HG03103 (cell line): ENCODE results near the gene ZNF322.

Experiments
- ATAC-seq: cut with Tn5 transposase; IDR thresholded peaks from one replicate; pipeline ENCODE4 v1.9.1; 2021; ENCODE audit warnings: low read depth; ENCODE audit not compliant: unreplicated experiment

Gene ZNF322

DNA sequence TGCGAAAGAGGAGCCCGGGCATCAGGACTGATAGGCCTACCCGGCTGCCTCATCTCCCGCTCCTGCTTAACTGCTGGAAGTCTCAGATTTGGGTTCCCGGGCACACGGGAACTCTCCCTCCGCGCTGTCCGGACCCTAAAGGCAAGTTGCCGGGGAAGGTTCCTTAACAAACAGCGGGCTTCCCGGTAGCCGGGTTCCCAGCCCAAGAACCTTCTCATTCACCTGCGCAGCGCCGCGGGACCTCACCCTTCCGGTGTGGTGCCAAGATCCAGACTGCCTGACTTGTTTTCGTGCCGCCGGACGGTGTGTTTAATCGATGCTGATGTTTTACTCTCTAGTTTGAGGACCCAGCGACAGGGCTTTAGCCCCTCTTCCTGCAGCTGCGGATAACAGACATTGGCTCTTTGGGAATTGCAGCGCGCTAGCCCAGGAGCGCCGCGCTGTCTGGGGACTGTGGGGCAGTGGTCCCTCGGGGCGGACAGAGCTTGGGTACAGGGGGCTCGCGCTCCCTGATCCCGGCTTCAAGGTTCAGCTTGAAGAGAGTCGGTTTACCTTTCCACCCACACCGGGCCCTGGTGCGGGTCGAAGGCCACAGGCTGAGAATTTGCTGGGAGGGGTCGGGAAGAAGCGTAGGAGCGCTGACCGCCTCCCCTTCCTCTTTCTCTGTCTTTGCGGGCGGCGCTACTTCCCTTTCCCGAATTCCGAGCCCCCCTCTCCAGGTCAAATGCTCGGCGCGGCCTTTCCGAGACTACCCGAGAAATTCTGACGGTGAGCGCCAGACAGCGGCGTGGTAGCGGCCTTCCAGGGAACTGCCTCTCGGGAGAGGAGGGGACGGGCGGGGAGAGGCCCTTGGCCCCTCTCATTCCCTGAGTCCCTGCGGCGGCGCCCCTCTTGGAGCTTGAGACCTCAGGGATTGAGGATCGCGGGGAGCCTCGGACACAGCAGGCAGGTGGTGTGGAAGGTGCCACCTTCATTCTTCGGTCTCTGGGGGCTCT lies 45.6 kb downstream of the ZNF322 start:
- ATAC-seq = no peak

DNA sequence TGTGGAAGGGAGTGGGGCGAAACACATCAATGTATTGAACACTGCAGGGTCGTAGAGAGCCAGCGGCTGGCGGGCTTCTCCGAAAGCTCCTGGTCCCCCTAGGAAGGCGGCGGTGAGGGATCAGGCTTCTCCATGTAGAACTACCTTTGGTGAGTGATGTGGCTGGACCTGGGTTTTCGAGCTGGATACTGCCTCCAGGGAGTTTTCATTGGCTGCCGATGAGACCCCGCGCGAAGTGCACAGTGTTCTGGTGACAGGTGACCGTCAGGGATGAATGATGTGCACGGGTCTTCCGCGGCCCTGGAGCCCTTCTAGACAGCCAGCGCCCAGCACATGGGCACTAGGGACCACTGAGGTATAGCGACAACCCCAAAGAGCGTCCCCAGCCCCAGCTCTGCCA lies 46.3 kb downstream of the ZNF322 start:
- no peak for ATAC-seq

DNA sequence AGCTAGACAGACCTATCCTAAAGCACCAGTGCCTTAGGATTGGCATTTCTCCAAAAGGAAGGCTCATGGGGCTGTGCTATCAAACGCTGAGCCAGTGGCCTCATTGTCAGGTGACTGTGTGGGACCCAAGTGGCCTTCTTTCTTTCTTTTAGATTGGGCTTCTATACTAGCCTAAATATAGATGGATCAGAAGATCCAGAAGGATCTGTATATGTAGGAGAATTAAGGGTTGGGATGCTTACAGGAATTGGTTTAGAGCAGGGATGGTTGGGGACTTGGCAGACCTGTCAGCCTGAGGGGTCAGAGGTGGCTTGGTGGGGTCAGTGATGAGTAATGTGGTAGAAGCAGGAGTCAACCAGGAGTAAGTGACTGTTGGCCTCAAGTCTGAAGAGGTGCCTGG lies 47.9 kb downstream of the ZNF322 start:
- ATAC-seq = no peak

DNA sequence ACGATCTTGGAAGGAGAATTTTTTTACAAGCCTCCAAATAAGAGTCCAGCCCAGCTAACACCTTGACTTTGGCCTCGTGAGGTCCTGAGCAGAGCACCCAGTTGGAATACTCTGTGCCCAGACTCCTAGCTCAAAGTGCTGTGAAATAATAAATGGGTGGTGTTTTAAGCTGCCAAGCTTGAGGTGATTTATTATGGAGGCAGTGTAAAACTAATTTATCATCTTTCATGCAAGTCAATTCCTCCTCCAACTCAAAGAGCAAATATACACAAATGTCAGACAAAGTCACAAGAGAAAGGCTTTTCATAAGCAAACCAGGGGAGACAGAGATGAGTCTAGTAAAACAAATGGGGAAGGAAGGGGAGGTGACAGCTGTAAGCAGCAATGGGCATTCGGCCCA lies 50.1 kb downstream of the ZNF322 start:
- ATAC-seq = no peak

DNA sequence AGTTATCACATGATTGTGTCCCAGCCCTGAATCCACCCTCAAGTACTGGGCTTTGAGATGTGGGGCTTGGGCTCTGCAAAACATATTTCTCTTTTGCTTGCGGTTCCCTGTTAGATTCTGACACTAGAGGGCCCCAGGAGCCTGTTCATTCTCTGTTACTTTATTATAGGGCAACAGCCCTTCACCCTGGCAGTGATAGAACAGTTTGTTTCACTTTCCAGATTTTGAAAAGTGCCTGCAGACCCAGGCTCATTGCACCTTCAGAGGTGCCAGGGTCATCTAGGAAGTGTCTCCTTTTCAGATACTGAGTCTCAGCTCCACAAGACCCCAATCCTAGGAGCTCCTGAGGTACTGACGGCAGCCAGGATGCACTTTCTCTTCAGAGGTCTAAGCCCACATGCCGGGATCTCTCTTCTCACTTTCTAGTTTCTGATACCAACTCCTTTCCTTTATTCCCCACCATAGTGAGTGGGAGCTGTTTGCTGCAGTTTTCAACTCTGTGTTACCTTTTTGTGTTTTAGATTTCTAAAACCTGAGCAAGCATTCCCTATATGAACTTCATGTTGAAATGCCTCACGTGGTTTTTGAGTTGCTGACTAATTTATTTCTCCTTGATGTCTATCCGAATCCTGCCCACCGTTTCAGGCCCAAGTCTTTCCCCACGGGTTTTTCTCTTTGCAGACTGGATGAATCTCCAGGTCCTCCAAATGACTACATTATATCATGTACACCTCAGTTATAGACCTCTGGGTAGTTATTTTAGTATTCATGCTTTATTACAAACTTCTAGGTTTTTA lies 51.9 kb downstream of the ZNF322 start:
- ATAC-seq = no peak

DNA sequence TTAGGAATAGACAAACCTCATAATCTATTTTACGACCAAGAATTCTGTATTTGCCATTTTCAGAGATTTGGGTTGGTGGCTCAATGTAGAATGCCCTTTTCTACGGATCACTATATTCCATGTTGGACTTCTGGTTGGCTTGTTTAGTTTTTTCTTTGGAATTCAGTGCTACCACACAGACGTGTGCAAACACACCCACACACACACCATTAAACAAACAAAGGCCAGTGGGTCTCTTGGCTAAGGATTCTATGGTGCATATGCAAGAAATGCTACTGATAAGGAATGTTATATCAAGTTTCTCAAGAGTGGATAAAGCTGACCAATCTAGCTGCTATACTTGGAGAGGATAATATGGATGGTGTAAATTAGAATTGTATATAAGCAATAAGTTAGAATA lies 54.7 kb downstream of the ZNF322 start:
- ATAC-seq = no peak

DNA sequence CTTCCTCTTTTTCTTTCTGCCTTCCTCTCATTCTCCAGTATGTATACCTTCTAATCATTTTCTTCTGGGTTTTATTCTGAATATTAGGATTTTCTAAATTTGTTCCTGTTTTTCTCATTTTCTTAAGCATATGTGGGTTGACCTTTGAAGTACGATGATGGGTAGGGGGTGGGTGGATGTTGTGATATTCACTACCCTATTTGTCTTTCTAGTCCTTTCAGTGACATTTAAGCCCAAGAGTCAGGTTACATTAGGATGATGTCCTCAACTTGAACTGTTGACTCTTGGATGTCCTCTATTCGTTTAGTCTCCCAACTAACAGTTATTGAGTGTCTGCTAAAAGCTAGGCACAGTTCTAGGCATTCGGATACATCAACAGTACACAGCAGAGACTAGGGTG lies 55.5 kb downstream of the ZNF322 start:
- ATAC-seq = no peak

DNA sequence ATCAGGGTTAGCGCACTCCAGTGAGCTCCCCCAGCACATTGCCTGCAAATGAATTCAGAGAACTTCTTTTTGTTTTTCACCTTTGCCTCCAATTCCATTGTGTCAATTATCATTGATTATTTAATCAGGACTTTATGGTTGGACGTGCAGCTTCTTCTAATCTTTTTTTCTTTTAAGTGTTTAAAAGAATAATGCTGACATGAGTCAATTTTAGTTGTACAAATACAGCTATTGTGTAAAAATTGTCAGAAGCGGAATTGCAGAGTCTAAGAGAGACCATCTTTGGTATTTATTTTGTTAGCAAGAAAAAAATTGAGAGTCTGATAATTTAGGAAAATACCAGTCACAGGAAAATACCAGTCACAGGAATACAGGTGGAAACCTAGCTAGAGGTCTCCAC lies 57.3 kb downstream of the ZNF322 start:
- ATAC-seq = no peak

DNA sequence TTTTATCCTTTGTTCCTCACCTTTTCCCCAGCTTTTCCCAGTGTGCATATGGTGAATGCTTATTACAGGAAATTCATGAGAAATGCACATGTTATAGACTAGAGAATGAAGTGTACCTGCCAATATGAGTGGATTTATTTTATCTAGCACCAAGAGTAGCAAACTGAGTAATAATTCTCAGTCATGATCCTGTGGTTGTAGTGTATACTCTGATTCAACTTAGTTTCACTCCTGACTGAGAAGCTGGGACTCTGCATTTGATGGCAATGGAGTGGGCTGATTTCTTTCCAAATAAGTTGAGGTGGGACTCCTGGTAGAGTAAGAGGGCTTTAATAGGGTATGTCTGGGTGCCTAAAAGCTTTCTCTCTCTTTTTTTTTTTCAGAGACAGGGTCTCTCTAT lies 58.8 kb downstream of the ZNF322 start:
- no peak for ATAC-seq

DNA sequence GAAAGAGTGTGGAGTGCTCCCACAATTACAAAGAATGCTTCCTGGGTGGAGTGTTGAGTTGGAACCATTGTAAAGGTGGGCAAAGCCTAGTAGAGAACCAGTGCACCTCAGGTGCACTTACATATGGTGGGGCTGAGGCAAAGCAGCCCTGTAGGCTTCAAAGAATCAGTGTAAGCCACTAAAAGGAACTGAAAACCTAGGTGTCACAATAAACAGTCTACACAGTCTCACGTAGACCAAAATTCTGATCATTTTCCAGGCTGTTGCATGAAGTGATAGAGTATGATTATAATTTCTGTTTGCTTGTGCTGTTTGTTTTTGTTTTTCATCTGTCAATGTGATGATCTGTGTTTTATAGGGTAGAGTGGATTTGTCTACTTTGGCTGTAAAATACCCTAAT lies 60.0 kb downstream of the ZNF322 start:
- ATAC-seq = no peak

DNA sequence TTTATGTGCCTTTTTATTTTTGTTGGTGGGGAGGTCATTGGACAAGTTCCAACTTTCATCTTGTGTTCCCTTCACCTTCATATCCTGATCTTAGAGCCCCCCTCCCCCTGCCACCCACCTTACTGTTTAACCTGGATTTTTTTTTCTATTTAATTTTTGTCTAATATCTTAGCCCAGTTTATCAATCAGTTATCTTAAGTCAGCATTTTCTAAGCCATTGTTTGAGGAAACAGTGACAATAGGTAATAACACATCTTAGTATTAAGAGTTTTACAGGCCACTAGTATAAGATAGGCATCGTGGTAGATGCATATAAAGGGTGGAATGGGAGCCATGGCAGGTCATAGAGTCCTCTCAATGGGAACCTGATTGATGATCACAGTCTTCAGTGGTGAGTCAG lies 60.4 kb downstream of the ZNF322 start:
- ATAC-seq = no peak

DNA sequence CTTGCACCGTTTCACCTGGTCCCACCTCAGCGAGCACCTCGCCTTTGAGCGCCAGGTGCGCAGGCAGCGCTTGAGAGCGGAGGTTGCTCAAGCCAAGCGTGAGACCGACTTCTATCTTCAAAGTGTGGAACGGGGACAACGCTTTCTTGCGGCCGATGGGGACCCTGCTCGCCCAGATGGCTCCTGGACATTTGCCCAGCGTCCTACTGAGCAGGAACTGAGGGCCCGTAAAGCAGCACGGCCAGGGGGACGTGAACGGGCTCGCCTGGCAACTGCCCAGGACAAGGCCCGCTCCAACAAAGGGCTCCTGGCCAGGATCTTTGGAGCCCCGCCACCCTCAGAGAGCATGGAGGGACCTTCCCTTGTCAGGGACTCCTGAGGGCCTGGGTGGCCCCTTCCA lies 61.3 kb downstream of the ZNF322 start:
- no peak for ATAC-seq

DNA sequence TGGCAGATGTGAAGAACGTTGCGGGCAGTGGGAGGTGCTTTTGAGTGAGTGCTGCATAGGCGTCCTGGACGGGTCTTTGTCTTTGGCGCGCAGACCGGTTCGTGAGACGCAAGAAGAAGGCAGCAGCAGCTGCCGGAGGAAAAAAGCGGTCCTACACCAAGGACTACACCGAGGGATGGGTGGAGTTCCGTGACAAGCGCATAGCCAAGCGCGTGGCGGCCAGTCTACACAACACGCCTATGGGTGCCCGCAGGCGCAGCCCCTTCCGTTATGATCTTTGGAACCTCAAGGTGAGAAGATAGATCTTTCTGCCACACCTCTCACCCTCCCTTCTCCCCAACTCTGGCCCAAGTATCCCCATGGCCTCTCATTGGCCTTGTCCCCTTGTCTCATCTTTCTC lies 61.7 kb downstream of the ZNF322 start:
- ATAC-seq = no peak

DNA sequence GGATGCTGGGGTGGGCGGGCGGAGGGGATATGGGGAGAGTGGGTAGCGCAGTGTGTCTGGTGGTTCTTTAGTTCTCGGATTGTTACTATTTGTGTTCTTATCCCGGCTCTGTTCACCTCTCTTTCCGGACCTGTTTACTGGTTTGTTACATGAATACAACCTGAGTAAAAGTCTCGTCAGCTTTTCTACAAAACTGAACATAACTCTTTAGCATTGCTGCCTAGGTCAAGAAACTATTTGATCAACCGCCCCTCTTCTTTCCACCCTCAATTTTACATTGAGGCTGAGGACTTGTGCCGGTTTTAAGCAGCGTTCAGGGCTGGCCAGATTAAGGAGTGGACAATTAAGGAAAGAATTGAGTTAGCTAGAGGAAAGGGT lies 62.2 kb downstream of the ZNF322 start:
- ATAC-seq = no peak

DNA sequence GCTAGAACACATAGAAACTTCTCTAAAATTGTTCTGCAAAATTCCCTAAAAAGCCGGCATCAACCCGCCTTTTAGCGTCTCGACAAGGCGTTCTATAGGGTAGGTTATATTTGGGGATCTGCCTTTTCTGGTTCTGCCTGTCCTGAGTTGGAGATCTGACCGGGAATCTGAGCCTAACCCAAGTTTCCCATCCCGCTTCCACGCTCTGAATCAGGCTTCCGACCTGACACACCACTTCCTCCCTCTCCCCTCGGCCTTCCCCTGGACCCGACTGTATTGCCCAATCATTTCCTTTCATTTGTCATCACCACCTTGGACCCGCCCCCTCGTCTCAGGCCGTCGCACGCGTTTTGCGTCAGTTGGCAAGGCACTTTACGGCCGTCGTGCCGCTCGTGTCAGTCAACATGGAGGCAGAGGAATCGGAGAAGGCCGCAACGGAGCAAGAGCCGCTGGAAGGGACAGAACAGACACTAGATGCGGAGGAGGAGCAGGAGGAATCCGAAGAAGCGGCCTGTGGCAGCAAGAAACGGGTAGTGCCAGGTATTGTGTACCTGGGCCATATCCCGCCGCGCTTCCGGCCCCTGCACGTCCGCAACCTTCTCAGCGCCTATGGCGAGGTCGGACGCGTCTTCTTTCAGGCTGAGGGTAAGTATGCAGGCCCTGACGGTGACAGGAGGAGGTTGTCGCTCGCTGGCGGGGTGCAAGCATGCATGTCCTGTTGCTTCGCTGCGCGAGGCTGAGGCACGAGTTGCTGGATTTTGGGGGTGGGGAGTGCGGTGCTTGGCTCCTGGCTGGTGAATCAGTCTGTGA lies 62.8 kb downstream of the ZNF322 start, which contains the start of gene ABT1:
Gene ABT1, plus strand, starts transcription at position 375 of the 810 bp plus-strand sequence. Its CDS starts 30 bp downstream, at position 405.
- ATAC-seq = peak; percentile 66

DNA sequence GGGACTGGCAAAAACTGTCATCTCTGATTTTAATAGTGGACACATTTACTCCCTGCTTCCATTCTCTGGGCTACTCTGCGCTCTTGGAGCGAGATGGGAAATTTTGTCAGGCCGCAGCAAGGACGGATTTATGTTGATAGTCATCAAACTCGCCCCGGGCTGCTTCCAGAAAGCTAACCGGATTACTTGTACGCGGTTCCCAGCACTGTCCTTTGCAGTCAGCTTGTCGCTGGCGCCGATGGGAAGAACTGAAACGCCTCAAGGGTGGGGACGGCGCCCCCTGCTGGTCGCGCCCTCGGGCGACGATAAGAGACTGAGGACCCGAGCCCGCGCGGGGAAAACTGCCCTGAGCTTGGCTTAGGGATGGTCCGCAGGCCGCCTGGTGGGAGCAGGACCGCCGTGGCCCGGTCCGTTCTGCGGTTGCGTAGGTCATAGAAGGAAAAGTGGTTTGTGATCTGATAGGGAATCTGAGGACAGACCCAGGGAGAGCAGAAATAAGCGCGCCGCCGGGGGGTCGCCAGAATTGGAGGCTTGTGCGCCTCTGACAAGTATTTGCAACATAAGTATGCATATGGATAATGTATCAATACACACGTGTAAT lies 63.8 kb downstream of the ZNF322 start:
- ATAC-seq = no peak

DNA sequence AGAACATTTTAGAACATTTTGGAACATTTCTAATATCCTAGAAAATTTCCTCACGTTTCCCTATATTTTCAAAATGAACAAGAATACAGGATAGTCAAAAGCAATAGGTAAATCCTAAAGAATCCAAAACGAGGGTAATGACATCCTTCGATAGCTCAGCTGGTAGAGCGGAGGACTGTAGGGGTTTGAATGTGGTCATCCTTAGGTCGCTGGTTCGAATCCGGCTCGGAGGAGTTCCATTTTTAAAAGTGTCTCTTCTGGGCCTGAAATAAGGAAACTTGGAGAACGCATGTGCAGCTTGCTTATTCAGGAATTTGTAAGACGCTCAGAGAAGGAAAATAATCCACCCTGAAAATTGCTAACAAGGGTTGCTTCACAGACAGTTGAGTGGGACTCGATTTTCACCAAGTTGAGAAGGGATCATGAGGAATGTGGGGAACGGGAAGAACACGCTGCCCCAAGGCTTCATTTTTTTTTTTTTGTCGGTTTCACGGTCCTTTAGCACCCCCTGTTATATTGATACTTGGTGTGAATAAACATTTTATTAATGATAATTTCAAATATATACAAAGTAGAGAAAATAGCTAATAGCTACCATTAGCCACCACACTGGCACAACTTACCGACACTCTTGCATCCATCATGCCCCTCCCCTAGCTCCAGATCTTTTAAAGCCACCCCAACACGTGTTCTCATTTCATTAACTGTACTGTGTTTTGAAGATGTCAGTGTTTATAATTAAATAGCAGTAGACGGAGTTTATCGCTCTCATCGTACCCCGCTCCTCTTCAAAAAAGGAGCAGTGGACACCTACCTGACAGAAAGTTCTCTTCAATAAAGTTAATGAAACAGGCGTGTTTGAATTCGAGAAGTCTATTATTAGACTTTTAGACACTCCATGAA lies 64.6 kb downstream of the ZNF322 start:
- ATAC-seq = no peak

DNA sequence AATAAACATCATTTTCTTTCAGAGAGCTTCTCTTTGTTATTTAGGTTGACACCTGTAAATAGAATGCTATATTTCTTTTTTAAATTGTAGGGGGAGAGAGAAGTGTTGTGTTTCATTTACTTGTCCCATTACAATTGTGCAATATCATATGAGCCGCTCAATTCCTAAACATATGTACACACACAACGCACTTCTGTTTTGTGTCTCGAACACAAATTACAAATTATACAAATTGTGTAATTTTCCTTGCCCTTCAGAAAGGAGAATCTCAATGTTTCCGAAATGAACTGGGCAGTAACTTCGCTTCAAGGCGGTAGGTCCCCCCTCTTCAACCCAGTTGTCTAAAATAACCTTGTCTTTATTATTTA lies 65.4 kb downstream of the ZNF322 start:
- no peak for ATAC-seq
